Suprapubic skin (tissue), 4 donors: Measurements from ENCODE around the gene SLC25A20.

Source experiments
- EP300 ChIP-seq: sonication (generic); formaldehyde crosslinking; IDR thresholded peaks from one replicate; pipeline ENCODE4 v1.6.1; 2017; ENCODE audit warnings: antibody characterized with exemption
- POLR2A ChIP-seq, 2 donors: fragments of 450-650 bp; IDR thresholded peaks; one replicate each; pipeline ENCODE4 v1.6.1; 2017; ENCODE audit warnings: antibody characterized with exemption in 2 of 2, mild to moderate bottlenecking in 2 of 2, moderate library complexity in 2 of 2
- POLR2AphosphoS5 ChIP-seq, 3 donors: sonication (generic); formaldehyde crosslinking; IDR thresholded peaks; one replicate each; pipeline ENCODE4 v1.6.1; 2017; ENCODE audit warnings: antibody characterized with exemption in 3 of 3
- TF ChIP-seq, protein P1 (sequence below), 2 donors: fragments of 200-600 bp in 1 of 2; fragments of 450-650 bp in 1 of 2; sonication (generic) in 1 of 2; IDR thresholded peaks; one replicate each; pipeline ENCODE4 v1.5.1; 2016 to 2019; ENCODE audit warnings: antibody characterized with exemption in 2 of 2, mild to moderate bottlenecking in 1 of 2, moderate library complexity in 1 of 2

DNA sequence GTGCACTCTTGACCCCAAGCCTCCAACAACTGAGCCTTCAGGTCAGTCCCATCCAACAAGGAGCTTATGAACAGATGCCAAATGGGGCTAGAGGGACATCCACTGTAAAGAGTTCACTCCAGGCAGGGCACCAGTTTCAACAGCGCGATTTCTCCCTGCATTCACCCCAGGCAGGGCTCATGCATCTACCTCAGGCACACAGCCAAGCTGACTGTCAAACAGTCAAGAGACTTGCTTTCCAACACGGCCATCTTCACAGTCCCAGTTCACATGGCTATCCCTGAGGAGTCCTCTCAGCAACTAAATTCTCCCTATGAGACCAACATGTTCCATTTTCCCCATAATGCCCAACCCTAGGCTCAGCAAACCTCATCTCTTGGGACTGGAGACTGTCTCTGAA is 17.7 kb downstream of the SLC25A20 start:
- TF ChIP-seq, protein P1, sequence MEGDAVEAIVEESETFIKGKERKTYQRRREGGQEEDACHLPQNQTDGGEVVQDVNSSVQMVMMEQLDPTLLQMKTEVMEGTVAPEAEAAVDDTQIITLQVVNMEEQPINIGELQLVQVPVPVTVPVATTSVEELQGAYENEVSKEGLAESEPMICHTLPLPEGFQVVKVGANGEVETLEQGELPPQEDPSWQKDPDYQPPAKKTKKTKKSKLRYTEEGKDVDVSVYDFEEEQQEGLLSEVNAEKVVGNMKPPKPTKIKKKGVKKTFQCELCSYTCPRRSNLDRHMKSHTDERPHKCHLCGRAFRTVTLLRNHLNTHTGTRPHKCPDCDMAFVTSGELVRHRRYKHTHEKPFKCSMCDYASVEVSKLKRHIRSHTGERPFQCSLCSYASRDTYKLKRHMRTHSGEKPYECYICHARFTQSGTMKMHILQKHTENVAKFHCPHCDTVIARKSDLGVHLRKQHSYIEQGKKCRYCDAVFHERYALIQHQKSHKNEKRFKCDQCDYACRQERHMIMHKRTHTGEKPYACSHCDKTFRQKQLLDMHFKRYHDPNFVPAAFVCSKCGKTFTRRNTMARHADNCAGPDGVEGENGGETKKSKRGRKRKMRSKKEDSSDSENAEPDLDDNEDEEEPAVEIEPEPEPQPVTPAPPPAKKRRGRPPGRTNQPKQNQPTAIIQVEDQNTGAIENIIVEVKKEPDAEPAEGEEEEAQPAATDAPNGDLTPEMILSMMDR (IDR thresholded peaks at IDR 0.05): no peak
- no peak for TF ChIP-seq POLR2A (IDR thresholded peaks at IDR 0.05)
- no peak for TF ChIP-seq EP300
- no peak for TF ChIP-seq POLR2AphosphoS5 (IDR thresholded peaks at IDR 0.05)
